Measurements from ENCODE around the gene SNRPD2. TPM values are rescaled to one million over a fixed set of nuclear protein-coding genes. Genes with fewer than 3 reads are reported as not detected.

SNRPD2 gene
- total and polyA plus RNA-seq, 12 donors = 179 to 473 (median 323) TPM

GRCh38 chr19:45643024-45643926 lies 48.5 kb downstream of the SNRPD2 start:
- WGBS, 4 donors = 3 to 24% (median 16%) methylated on average over 21 to 39 of the region's 39 CpGs
- Histone ChIP-seq H3K9me3 (replicated peaks in 1 of 3) (no peaks in the 10 kb centered on the region), H3K4me1 (replicated peaks in 1 of 2) (peaks cover 23 to 40% of the 10 kb centered on the region in 2 donors), H3K4me3 (no peak overlapping the region), H3K27ac (peak overlapping the region in 3 of 5 donors; percentile 15 to 94 (median 87)), H3K36me3 (replicated peaks in 1 of 2) (no peaks in the 10 kb centered on the region), H3K27me3 (no peaks in the 10 kb centered on the region)
- TF ChIP-seq, protein P1, sequence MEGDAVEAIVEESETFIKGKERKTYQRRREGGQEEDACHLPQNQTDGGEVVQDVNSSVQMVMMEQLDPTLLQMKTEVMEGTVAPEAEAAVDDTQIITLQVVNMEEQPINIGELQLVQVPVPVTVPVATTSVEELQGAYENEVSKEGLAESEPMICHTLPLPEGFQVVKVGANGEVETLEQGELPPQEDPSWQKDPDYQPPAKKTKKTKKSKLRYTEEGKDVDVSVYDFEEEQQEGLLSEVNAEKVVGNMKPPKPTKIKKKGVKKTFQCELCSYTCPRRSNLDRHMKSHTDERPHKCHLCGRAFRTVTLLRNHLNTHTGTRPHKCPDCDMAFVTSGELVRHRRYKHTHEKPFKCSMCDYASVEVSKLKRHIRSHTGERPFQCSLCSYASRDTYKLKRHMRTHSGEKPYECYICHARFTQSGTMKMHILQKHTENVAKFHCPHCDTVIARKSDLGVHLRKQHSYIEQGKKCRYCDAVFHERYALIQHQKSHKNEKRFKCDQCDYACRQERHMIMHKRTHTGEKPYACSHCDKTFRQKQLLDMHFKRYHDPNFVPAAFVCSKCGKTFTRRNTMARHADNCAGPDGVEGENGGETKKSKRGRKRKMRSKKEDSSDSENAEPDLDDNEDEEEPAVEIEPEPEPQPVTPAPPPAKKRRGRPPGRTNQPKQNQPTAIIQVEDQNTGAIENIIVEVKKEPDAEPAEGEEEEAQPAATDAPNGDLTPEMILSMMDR (IDR thresholded peaks at IDR 0.05) = peak; percentile 94 to 99 (median 98)
- no peak for TF ChIP-seq POLR2A (IDR thresholded peaks at IDR 0.05)
- peak; percentile 81 to 93 (median 87) for DNase-seq
- intact Hi-C loops (cut with DNase I) = loop anchor here (2.0 to 10.0 kb wide), 4 partner anchors 36 to 120 kb away; partner anchors contain the start of gene GPR4 (in 1 of the 2)

- Histone ChIP-seq H3K27ac (peak overlapping the region; percentile 65 to 94 (median 87)), H3K4me3 (peak overlapping the region in 1 of 4 donors; percentile 43), H3K27me3 (no peaks in the 10 kb centered on the region), H3K36me3 (replicated peaks in 1 of 2) (no peaks in the 10 kb centered on the region), H3K4me1 (replicated peaks in 1 of 2) (peaks cover 23 to 55% of the 10 kb centered on the region in 2 donors), H3K9me3 (replicated peaks in 1 of 3) (no peaks in the 10 kb centered on the region)
- intact Hi-C loops (cut with DNase I) = loop anchor here (2.0 to 10.0 kb wide), 4 partner anchors 35 to 119 kb away; partner anchors contain the start of gene GPR4 (in 1 of the 2)
- 5 to 13% (median 8%) methylated on average over 19 to 40 of the region's 40 CpGs for WGBS, 4 donors
- peak; percentile 88 to 97 (median 95) for DNase-seq
- TF ChIP-seq POLR2A (IDR thresholded peaks at IDR 0.05) = peak in 1 of 2 donors; percentile 0
- TF ChIP-seq, protein P1 (IDR thresholded peaks at IDR 0.05) = peak in 1 of 6 experiments; percentile 6
These were observed 50.3 kb downstream of the SNRPD2 start for GRCh38 chr19:45641274-45642105.

DNA sequence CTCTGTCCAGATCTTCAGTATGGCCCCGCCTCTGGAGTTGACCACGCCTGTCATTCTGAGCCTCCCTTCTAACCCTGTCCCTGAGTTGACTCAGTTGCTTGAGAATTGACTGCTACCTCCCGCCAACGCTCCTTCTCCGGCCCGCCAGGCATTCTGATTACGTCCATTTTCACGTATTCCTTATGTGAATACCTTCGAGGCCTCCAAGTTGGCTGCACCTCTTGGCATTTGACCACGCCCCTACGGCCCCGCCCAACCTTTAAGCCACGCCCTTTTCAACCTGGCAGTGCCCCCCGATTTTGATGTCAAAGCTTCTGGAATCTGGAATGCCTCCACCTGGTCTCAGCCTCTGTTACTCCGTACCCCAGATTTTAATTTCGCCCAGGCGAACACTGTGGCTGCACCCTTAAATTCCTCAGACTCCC lies 50.9 kb downstream of the SNRPD2 start:
- intact Hi-C loops (cut with DNase I) = loop anchor here in 1 of 2 donors (5.0 to 10.0 kb wide), 2 partner anchors 39 to 116 kb away; partner anchors contain the start of gene GPR4
- Histone ChIP-seq H3K36me3 (replicated peaks in 1 of 2) (no peaks in the 10 kb centered on the region), H3K4me1 (replicated peaks in 1 of 2) (peaks cover 23 to 55% of the 10 kb centered on the region in 2 donors), H3K9me3 (replicated peaks in 1 of 3) (no peaks in the 10 kb centered on the region), H3K27me3 (no peaks in the 10 kb centered on the region), H3K27ac (peak overlapping the region; percentile 21 to 94 (median 87)), H3K4me3 (no peak overlapping the region)
- DNase-seq = peak in 4 of 7 donors; percentile 38 to 59 (median 48)
- TF ChIP-seq POLR2A (IDR thresholded peaks at IDR 0.05) = peak in 1 of 2 donors; percentile 23
- TF ChIP-seq, protein P1 (IDR thresholded peaks at IDR 0.05) = no peak
- 56 to 61% (median 57%) methylated on average over 17 of the region's 17 CpGs for WGBS, 4 donors
